Stomach (tissue), 4 donors: ENCODE results near the gene GPR108.

Experiments used
- CTCF ChIP-seq, 7 experiments: fragments of 450-650 bp in 4 of 7; fragments of 200-600 bp in 3 of 7; sonication (generic) in 3 of 7; IDR thresholded peaks; one replicate each; pipeline ENCODE4 v1.5.1; 2016 to 2019; ENCODE audit warnings: antibody characterized with exemption in 7 of 7, control low read depth in 2 of 7, mild to moderate bottlenecking in 1 of 7
- POLR2A ChIP-seq, 4 donors: fragments of 450-650 bp; IDR thresholded peaks; one replicate each; pipeline ENCODE4 v1.6.1; 2016; ENCODE audit warnings: antibody characterized with exemption in 4 of 4, control low read depth in 2 of 4, mild to moderate bottlenecking in 1 of 4, moderate library complexity in 1 of 4

GRCh38 chr19:6761053-6761676, 23.8 kb upstream of the GPR108 start:
- TF ChIP-seq CTCF (IDR thresholded peaks at IDR 0.05) (no peak), POLR2A (IDR thresholded peaks at IDR 0.05) (no peak)
